IMR-90 (cell line): Measurements from ENCODE around the gene HYAL2.

Source experiments
- CTCF ChIP-seq: conservative IDR thresholded peaks from 2 replicates; pipeline ENCODE4 v1.5.1; 2012; ENCODE audit warnings: mild to moderate bottlenecking, low read depth, low read length, improper control_type of control experiment
- ELK1 ChIP-seq: fragments of 150-350 bp; IDR thresholded peaks from 2 replicates; pipeline ENCODE4 v1.6.1; 2016; ENCODE audit warnings: low read depth, mild to moderate bottlenecking, low read length, moderate library complexity, borderline replicate concordance
- MXI1 ChIP-seq: IDR thresholded peaks from 2 replicates; pipeline ENCODE4 v1.6.1; 2012; ENCODE audit warnings: low read depth, mild to moderate bottlenecking, low read length, moderate library complexity, borderline replicate concordance
- POLR2A ChIP-seq: IDR thresholded peaks from 2 replicates; pipeline ENCODE4 v1.6.1; 2012; ENCODE audit warnings: mild to moderate bottlenecking, low read depth, low read length
- RAD21 ChIP-seq: IDR thresholded peaks from 2 replicates; pipeline ENCODE4 v1.6.1; 2012; ENCODE audit warnings: low read length, improper control_type of control experiment
- RFX5 ChIP-seq: IDR thresholded peaks from 2 replicates; pipeline ENCODE4 v1.8.0; 2012; ENCODE audit warnings: low read depth, mild to moderate bottlenecking, low read length, moderate library complexity
- SMC3 ChIP-seq: fragments of 150-350 bp; IDR thresholded peaks from 2 replicates; pipeline ENCODE4 v1.6.1; 2016; ENCODE audit warnings: low read depth, mild to moderate bottlenecking, antibody characterized with exemption, low read length, moderate library complexity
- USF2 ChIP-seq: fragments of 150-350 bp; IDR thresholded peaks from 2 replicates; pipeline ENCODE4 v1.6.1; 2017; ENCODE audit warnings: mild to moderate bottlenecking, antibody characterized with exemption, low read length, low read depth

- TF ChIP-seq ELK1: no peak
- no peak for TF ChIP-seq POLR2A
- no peak for TF ChIP-seq CTCF
- no peak for TF ChIP-seq MXI1
- TF ChIP-seq RFX5: no peak
- TF ChIP-seq RAD21: no peak
- TF ChIP-seq USF2: no peak
- no peak for TF ChIP-seq SMC3
Measured at GRCh38 chr3:50314342-50314741, 8.2 kb downstream of the HYAL2 start.
